ENCODE results near the gene MS4A7.

The MS4A7 gene

GRCh38 chr11:60370252-60370810, 8.0 kb upstream of the MS4A7 start:
- no peaks in the 10 kb centered on the region for H3K79me2 ChIP-seq
- H3K27ac ChIP-seq = no peak overlapping the region
- H3K4me1 ChIP-seq = no peaks in the 10 kb centered on the region
- no peaks in the 10 kb centered on the region for H3K36me3 ChIP-seq (ENCODE audit: control insufficient read depth, insufficient read depth, low read length)
- no peak overlapping the region for H3K4me2 ChIP-seq (ENCODE audit: low read length)
- H3K9me3 ChIP-seq (ENCODE audit: control insufficient read depth, low read length) = no peaks in the 10 kb centered on the region
- no peak overlapping the region for H3K9ac ChIP-seq
- H3K4me3 ChIP-seq (ENCODE audit: low read depth, low read length) = no peak overlapping the region
- TF ChIP-seq CTCF (IDR thresholded peaks at IDR 0.05) = no peak
- no peak overlapping the region for H2AFZ ChIP-seq
- H3K27me3 ChIP-seq (ENCODE audit: control insufficient read depth, insufficient read depth, low read length) = no peaks in the 10 kb centered on the region

- Histone ChIP-seq H3K4me2 (ENCODE audit: low read length) (no peak overlapping the region), H3K9ac (no peak overlapping the region), H2AFZ (no peak overlapping the region), H3K4me1 (no peaks in the 10 kb centered on the region), H3K79me2 (no peaks in the 10 kb centered on the region), H3K4me3 (ENCODE audit: low read depth, low read length) (no peak overlapping the region), H3K9me3 (ENCODE audit: control insufficient read depth, low read length) (no peaks in the 10 kb centered on the region), H3K27ac (no peak overlapping the region), H3K27me3 (ENCODE audit: control insufficient read depth, insufficient read depth, low read length) (no peaks in the 10 kb centered on the region), H3K36me3 (ENCODE audit: control insufficient read depth, insufficient read depth, low read length) (no peaks in the 10 kb centered on the region)
- TF ChIP-seq CTCF (IDR thresholded peaks at IDR 0.05) = no peak
These were observed 7.5 kb upstream of the MS4A7 start for GRCh38 chr11:60370811-60371298.

GRCh38 chr11:60371386-60371785, 6.9 kb upstream of the MS4A7 start:
- no peaks in the 10 kb centered on the region for H3K79me2 ChIP-seq
- H3K4me3 ChIP-seq (ENCODE audit: low read depth, low read length) = no peak overlapping the region
- TF ChIP-seq CTCF (IDR thresholded peaks at IDR 0.05) = no peak
- no peak overlapping the region for H3K27ac ChIP-seq
- no peak overlapping the region for H3K4me2 ChIP-seq (ENCODE audit: low read length)
- H3K4me1 ChIP-seq = no peaks in the 10 kb centered on the region
- no peaks in the 10 kb centered on the region for H3K36me3 ChIP-seq (ENCODE audit: control insufficient read depth, insufficient read depth, low read length)
- no peak overlapping the region for H3K9ac ChIP-seq
- H3K27me3 ChIP-seq (ENCODE audit: control insufficient read depth, insufficient read depth, low read length) = no peaks in the 10 kb centered on the region
- H2AFZ ChIP-seq = no peak overlapping the region
- no peaks in the 10 kb centered on the region for H3K9me3 ChIP-seq (ENCODE audit: control insufficient read depth, low read length)

GRCh38 chr11:60371854-60372253, 6.5 kb upstream of the MS4A7 start:
- Histone ChIP-seq H3K4me1 (no peaks in the 10 kb centered on the region), H3K9me3 (ENCODE audit: control insufficient read depth, low read length) (no peaks in the 10 kb centered on the region), H3K4me2 (ENCODE audit: low read length) (no peak overlapping the region), H3K36me3 (ENCODE audit: control insufficient read depth, insufficient read depth, low read length) (no peaks in the 10 kb centered on the region), H3K79me2 (no peaks in the 10 kb centered on the region), H3K4me3 (ENCODE audit: low read depth, low read length) (no peak overlapping the region), H3K27ac (no peak overlapping the region), H2AFZ (no peak overlapping the region), H3K9ac (no peak overlapping the region), H3K27me3 (ENCODE audit: control insufficient read depth, insufficient read depth, low read length) (no peaks in the 10 kb centered on the region)
- no peak for TF ChIP-seq CTCF (IDR thresholded peaks at IDR 0.05)

GRCh38 chr11:60372767-60373166, 5.6 kb upstream of the MS4A7 start:
- TF ChIP-seq CTCF (IDR thresholded peaks at IDR 0.05) = no peak
- Histone ChIP-seq H3K4me1 (no peaks in the 10 kb centered on the region), H3K9ac (no peak overlapping the region), H3K27me3 (ENCODE audit: control insufficient read depth, insufficient read depth, low read length) (no peaks in the 10 kb centered on the region), H3K9me3 (ENCODE audit: control insufficient read depth, low read length) (no peaks in the 10 kb centered on the region), H3K4me3 (ENCODE audit: low read depth, low read length) (no peak overlapping the region), H3K27ac (no peak overlapping the region), H2AFZ (no peak overlapping the region), H3K36me3 (ENCODE audit: control insufficient read depth, insufficient read depth, low read length) (no peaks in the 10 kb centered on the region), H3K79me2 (no peaks in the 10 kb centered on the region), H3K4me2 (ENCODE audit: low read length) (no peak overlapping the region)

Measured in parathyroid adenoma (tissue), 2 donors.